ENCODE data around the gene NOTCH1. TPM values are rescaled to one million over a fixed set of nuclear protein-coding genes. Genes with fewer than 3 reads are reported as not detected.

Gene NOTCH1
- total and polyA plus RNA-seq, 2 of the 4 experiments (the other 2 are of a cell fraction): 1.8 to 6.0 TPM

DNA sequence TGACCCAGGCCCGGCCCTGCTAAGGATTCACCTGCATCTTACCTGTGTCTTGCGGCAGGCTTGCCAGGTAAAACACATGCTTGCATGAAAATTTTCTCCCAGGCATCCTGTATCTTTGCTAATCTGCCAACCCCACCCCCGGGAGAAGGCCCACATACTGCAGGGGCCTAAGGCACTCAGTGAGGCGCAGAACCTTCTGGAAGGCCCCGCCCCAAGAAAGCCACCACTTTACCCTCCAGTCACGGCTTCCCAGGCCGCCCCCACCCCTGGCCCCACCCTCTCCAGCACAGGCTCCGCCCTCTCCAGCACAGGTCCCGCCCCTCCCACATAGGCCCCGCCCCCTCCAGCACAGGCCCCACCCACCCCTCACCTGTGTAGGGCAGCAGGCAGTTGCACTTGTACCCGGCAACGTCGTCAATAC lies 33.2 kb downstream of the NOTCH1 start:
- Histone ChIP-seq H4K5ac (ENCODE audit: low read depth, low read length) (no peak overlapping the region), H3K23ac (ENCODE audit: low read depth, low read length) (no peak overlapping the region), H3K4me3 (ENCODE audit: insufficient read depth, low read depth, low read length) (no peak overlapping the region), H4K91ac (ENCODE audit: insufficient read depth, low read depth, low read length) (no peak overlapping the region), H4K8ac (ENCODE audit: low read depth in 2 of 2, low read length in 2 of 2) (no peak overlapping the region), H2BK20ac (ENCODE audit: low read depth, low read length) (no peak overlapping the region), H2AK9ac (replicated peaks; ENCODE audit: low read depth, low read length, poor library complexity) (no peak overlapping the region), H3K18ac (ENCODE audit: low read depth, low read length) (no peak overlapping the region), H3K4ac (ENCODE audit: low read depth, low read length) (no peak overlapping the region), H3K36me3 (ENCODE audit: control insufficient read depth, insufficient read depth, low read length) (peaks cover 73% of the 10 kb centered on the region), H3K79me1 (ENCODE audit: low read depth in 1 of 2, low read length in 2 of 2) (no peaks in the 10 kb centered on the region), H4K20me1 (ENCODE audit: insufficient read depth, low read length) (no peaks in the 10 kb centered on the region), H2AFZ (replicated peaks; ENCODE audit: low read length, poor library complexity) (no peak overlapping the region), H3K4me1 (ENCODE audit: control insufficient read depth, insufficient read depth, low read length) (no peaks in the 10 kb centered on the region), H2AK5ac (ENCODE audit: low read depth, low read length) (no peak overlapping the region), H2BK5ac (ENCODE audit: low read depth, low read length, poor library complexity, severe bottlenecking) (no peak overlapping the region), H3K9ac (ENCODE audit: low read depth, low read length) (no peak overlapping the region), H3K4me2 (ENCODE audit: low read depth, low read length) (no peak overlapping the region), H3K27ac (ENCODE audit: insufficient read depth, low read length) (no peak overlapping the region), H3K27me3 (ENCODE audit: control insufficient read depth, insufficient read depth, low read length) (no peaks in the 10 kb centered on the region), H3K14ac (replicated peaks; ENCODE audit: low read depth, low read length) (no peak overlapping the region), H2BK15ac (ENCODE audit: low read depth, low read length) (no peak overlapping the region), H3K9me3 (ENCODE audit: control insufficient read depth, insufficient read depth, low read length) (no peaks in the 10 kb centered on the region), H3K9me1 (ENCODE audit: insufficient read depth, low read length) (no peaks in the 10 kb centered on the region), H3K56ac (ENCODE audit: extremely low read depth, insufficient read depth, low read length) (no peak overlapping the region), H2BK120ac (ENCODE audit: low read depth, low read length) (no peak overlapping the region)
- ChIA-PET POLR2A (ENCODE audit: unreplicated experiment) (no interaction called here), CTCF (no interaction called here)
- dilution Hi-C loops (cut with HindIII; ENCODE audit: low sequenced_read_pairs, unreplicated experiment): no loop called here
- intact Hi-C loops (cut with micrococcal nuclease): no loop called here
- TF ChIP-seq CEBPB (IDR thresholded peaks at IDR 0.05; ENCODE audit: low read depth, low read length) (no peak), RAD21 (IDR thresholded peaks at IDR 0.05; ENCODE audit: low read length) (no peak), FOS (IDR thresholded peaks at IDR 0.05; ENCODE audit: low read depth, low read length) (no peak), CHD1 (IDR thresholded peaks at IDR 0.05; ENCODE audit: low read depth, low read length) (no peak), MXI1 (IDR thresholded peaks at IDR 0.05; ENCODE audit: borderline replicate concordance, low read depth, low read length) (no peak)
- in situ Hi-C loops (cut with MboI; ENCODE audit: low sequenced_read_pairs): no loop called here
- peak; percentile 44; the same call in 1 of the 2 replicates for ATAC-seq (ENCODE audit: low read depth)
- WGBS, 2 experiments (ENCODE audit: extremely low coverage in 2 of 2, insufficient read length in 1 of 2): 100% methylated on average over 1 of the region's 13 CpGs; no CpG with 5 or more reads in 1 of the 2 experiments
- BruUV-seq (replicated peaks): no TSS peak
- DNase-seq: no peak

All from IMR-90 (cell line).